ENCODE data around the gene SEMA6D.

Gene SEMA6D

DNA sequence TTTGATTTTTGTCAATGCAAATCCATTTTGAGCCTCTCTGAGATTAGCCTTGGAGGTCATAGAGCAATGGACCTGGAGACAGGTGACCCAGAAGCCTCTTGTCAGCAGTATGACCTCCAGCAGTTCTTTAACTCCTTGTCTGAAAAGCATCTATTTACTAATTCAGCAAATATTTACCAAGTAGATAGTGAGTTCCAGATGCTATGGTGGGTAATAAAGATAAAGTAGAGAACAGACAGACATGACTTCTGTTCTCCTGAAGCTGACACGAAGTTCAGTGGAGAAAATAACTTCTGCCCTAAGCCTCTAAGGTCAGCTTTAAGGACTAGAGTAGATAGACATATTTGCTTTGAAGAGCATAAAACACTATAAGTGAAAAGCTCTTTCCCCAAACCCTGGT is 26.6 kb downstream of the SEMA6D start:
- DNase-seq (ENCODE audit: low read depth): no peak

DNA sequence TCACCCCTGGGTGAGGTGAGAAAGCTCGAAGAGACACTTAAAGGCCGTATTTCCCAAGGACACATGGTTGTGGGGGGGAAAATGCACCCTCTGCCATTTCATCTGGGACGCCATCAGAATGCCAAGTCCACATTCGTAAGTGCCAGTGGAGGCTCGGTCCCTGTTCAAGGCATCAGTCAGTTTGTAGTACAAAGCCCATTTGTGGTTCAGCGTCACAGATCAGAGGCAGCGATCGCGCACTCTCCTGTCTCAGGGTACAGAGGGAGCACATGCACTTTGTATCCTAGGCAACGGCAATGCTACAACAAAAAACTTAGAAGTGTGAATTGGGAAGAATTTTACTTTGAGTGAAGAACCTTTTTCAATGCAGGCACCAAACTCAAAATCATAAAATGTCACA is 27.2 kb downstream of the SEMA6D start:
- DNase-seq (ENCODE audit: low read depth): no peak

DNA sequence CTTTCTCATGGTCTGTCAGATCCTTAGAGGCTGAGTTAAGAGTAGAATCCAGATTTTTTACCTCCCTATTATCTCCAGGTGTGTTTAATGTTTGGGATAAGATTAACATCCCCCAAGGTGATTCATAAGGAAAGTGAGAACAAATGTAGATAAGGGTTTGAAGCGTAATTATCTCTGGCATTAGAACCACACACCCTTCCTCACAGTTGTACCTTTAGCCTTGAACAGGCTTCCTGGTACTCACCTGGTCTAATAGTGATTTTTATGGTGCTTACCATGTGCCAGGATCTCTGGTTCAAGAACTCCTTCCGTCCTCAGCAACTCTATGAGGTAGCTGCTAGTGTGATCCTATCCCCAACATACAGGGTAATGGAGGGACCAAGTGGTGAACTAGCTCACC is 27.7 kb downstream of the SEMA6D start:
- DNase-seq (ENCODE audit: low read depth): no peak

DNA sequence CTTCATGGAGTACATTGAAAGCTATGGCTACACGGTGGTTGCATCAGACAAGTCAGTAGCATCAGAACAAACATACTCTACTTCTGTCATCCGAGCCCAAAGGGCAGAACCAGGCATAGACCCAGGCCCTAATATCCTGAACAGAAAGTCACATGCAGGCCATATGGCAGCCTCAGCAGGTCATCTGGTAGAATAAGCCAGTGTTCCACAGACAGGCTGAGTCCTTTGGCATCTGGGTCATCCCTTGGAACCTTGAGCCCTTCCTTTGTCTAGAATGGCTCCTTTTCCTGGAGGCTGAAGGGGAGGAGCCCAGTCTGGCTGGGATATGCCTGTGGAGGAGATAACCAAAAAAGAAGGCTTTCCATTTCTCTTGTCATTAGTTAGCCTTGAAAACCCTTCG is 29.2 kb downstream of the SEMA6D start:
- no peak for DNase-seq (ENCODE audit: low read depth)

DNA sequence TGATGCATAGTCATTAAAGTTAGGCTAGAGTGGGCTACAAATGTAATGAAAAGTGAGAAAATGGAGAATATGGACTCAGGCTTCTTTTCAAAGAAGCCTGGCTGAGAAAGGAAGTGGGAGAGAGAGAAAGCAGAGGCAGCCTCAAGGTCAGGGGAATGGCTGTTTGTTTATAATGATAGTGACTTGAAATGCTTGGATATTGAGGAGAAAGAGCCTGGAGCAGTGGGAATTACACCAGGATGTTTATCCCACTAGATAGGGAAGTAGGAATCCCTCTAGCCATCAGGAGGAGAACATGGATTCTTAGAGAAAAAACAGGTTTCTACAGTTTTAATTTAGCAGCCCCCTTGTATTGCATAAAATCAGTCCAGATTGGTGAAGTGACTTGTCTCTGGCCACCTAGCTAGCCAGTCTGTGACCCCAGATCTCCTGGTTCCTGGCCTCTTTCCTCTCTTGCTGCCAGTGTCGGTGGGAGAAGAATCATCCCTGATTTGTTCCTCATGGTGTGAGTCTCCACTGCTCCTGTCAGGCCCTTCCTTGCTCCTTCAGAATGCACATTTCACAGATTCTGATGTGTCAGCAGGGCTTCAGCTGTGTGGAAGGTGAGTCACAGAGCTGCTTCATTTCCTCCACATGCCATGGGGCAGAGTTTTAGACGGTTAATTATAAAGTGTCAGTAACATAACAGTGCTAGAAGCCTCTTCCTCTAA is 32.9 kb downstream of the SEMA6D start:
- no peak for DNase-seq (ENCODE audit: low read depth)

DNA sequence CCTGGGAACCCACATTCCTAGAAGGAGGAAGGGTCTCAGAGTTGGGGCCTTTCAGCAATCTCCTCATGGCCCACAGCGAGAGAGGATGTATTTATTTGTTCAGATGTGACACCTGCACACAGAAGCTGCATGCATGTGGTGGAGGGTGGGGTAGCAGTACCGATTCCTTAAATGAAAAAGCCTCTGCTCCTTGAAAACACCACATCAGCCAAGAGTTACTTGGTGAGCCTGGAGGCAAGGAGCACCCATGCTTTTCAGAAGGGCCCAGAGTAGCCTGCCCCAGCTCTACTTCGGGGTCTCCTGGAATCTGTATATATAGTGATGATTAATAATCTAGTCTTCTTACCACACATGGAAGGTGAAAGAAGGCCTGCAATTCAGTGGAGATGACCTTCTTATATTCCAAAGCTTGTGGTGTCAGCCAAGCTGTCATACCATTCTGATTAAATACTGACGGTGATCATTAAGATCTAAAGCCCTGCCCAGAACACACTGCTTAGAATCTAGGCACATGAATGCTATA is 33.5 kb downstream of the SEMA6D start:
- no peak for DNase-seq (ENCODE audit: low read depth)

DNA sequence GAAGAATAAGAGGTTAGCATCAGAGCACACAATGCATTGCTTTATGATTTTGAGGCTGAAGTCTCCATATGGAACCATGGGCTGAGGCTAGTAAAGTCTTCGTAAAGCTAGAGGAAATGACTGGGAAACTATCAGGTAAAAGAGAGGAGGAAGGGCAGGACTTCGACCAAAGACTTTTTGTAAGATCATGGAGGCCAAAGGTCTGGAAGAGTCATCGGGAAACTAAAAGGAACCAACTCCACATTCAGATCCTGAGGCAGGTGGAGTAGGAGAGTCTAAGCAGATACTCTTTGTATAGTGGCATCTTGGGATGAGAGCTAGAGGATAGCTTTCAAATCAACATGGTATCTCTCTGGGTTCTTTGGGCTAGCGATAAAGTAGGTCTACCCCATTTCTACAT is 36.3 kb downstream of the SEMA6D start:
- no peak for DNase-seq (ENCODE audit: low read depth)

DNA sequence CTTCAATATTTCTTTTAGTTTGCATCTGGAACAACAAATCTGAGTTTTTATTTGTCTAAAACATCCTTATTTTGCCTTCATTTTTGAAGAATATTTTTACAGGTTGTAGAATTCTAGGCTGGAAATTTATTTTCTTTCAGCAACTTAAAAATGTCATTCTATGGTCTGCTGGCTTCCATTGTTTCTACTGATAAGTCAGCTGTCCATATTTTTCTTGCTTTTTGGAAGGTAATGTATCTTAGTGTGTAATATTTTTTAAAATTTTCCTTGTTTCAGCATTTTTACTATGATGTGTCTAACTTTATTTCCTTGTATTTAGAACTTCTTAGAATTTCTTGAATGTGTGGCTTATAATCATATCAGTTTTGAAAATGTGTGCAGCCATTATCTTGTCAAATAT is 37.0 kb downstream of the SEMA6D start:
- no peak for DNase-seq (ENCODE audit: low read depth)

DNA sequence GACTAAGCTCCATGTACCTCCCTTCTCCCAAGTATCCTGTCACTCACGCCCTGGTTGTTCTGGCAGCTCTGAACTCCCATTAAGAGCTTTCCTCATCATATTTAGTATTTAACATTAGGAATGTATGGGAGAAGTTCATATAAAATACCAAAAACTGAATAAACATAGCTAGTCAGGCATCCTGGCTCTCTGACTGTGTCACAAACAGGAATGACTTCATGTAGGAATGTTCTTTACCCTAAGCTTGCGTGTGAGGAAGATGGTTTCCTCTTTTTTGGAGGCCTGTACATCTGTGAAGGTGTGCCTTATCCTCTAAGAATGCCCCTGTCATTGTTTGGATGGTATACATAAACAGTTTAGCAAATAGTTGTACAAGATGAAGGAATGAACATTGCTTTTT is 38.6 kb downstream of the SEMA6D start:
- DNase-seq (ENCODE audit: low read depth): no peak

DNA sequence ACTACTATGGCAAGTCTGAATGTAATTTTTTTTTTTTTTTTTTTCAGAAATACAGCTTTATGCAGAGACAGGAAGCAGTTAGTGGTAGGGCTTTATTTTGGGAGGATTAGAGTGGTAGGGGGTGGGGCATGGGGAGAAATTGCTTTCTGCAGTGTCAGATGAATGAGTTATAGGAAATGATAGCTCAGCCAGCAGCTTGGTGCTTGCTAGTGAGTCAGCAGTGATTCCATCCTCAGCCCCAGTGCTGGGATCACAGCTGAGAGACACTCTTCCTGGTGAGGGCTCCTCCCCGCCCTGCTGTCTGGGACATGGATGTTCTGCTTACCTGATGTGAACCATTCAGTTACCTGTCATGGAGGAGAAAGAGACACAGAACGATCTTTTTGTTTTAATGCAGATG is 39.6 kb downstream of the SEMA6D start:
- no peak for DNase-seq (ENCODE audit: low read depth)

DNA sequence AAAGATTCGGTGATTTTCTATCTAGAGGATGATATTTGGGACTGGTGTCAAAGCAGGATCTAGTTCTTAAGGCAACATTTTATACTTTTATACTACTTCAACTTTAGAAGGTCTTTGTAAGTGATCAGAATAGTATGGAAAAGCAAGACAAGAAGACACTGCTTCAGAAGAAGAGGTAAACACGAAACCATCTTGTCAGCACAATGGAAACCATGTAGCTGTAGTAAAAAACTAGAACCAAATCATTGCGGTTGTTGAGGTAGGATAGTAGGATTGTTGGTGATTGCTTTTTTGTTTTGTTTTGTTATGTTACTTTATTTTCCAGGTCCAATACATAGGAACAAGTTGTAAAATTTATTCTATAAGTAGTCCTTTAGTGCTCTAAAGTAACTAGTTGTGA is 40.0 kb downstream of the SEMA6D start:
- DNase-seq (ENCODE audit: low read depth): no peak

DNA sequence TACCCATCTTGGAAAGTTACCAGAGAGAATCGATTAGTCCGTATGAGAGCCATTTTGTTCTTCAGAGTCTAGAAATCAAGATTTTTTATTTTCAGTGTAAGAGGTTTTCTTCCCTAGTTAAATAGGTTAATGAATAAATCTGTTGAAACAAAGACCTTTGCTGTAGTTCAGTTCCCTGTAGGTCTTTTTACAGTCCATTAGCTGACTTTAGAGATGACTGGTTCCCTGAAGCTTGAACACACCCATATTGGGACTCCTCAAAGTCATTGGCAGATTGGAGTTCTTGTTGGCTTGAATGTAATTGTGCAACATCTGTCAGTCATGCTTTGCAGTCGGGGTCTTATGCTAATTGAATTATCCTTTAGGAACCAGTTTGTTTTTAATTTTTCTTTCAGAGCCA is 45.3 kb downstream of the SEMA6D start:
- DNase-seq (ENCODE audit: low read depth): no peak

DNA sequence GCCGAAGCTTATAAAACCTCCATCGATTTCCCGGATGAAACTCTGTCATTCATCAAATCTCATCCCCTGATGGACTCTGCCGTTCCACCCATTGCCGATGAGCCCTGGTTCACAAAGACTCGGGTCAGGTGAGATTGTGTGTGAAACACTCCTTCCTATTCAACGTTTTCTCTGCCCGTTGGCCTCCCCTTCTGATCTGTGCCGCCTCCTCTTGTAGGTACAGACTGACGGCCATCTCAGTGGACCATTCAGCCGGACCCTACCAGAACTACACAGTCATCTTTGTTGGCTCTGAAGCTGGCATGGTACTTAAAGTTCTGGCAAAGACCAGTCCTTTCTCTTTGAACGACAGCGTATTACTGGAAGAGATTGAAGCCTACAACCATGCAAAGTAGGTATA is 47.4 kb downstream of the SEMA6D start:
- no peak for DNase-seq (ENCODE audit: low read depth)

DNA sequence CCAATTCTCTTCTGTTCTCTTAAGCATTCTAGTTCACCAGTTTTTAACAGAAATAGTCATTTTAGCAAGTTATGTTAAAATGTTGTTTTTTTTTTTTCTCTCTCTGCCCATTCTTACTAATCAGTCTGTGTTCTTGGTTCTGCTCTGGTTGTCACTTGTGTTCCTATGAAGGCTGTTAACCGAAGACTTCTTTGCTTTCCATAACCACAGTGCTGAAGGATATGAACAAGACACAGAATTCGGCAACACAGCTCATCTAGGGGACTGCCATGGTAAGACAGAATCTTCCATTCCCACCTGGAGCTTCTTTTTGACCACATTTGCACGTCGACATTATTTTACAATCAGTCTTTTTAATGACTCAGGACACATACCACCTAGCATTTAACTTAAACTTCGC is 49.1 kb downstream of the SEMA6D start:
- DNase-seq (ENCODE audit: low read depth): no peak

DNA sequence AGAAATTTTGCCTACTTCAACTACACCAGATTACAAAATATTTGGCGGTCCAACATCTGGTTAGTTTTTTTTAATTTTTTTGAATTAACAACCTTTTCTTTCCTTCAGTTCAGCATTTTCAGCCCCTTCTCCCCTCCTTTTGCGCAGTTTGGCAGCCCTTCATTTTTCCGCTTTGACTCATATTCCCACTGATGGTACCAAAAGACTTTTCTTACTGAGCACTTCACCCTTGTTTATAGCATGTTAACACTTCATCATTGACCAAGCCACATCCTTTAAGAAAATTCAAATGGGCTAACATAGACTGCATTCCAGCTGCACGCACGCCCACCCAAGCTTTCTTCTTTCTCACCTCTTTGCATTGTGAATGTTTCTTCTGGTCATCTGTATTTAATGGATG is 49.7 kb downstream of the SEMA6D start:
- DNase-seq (ENCODE audit: low read depth): no peak

DNA sequence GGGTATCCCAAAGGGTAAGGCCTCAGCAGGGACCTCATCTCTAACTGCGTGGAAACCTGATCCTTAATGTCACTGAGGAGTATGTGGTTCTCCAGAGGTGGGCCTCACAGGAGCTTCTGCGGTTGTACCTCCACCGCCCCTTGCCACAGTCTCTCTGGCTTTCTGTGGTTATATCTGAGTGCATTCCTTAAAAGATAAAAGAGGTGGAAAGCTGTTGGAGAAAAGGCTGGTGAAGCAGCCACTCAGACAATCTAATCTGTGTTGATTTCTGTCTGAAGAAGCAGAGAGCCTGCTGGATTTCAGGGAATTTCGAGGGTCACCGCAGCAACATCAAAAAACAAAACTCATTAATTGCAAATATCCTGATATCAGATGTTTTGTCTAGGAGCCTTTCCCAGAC is 51.4 kb downstream of the SEMA6D start:
- no peak for DNase-seq (ENCODE audit: low read depth)

DNA sequence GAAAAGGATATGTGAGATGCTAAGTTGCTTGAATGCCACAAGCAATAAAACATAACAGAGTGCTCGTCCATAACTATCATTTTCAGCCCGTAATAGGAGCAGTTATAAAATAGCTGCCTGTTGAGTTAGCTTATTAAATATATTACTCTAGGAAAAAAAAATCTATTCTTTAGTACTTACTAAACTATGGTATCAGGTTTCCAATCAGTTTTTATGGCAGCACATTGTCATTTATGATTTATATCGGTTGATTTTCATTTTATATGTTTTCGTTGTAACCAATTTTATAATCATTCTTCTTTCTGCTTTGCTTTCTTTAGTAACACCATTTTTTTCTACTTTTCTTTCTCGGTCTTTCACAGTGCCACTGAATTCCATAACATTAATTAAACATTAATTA is 51.9 kb downstream of the SEMA6D start:
- no peak for DNase-seq (ENCODE audit: low read depth)

DNA sequence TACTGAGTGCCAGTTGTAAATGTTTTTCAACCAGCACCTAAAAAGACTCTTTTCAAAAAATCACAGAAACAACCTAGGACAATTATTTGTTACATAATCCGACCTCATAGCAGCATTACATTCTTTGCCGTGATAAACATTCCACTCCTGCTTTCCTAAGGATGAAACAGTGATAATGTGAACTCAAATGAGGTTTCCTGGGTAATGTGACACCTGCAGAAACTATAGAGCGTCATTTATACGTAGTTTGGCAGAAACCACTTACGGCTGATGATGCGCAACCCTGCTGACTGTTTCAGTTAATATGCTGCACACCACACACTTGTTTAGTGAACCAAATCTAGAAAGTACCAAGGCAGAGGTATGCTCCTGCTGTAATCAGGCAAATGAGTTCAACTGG is 55.8 kb downstream of the SEMA6D start:
- DNase-seq (ENCODE audit: low read depth): no peak

DNA sequence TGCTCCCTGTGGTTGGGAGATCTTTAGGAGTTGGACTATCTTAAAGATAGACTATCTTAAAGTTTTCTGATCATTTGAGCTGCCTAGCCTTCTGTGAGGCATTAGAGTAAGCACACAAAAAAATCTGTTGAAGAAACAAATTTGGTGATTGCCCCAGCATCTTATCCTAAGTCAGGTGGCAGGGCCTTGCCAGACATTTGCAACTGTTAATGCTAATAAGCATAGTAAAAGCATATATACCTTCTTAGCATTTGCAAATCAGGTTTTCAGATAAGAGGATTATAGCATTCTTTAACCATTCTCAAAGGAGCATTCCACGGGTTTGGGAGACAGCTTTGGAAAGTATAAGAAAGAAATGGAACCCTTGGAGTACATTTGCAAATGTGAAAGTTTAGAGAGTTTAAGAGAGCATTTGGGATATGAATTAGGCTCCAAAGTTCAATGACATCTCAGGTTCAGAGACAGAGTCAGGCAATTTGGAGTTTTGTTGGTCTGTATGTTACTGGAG is 61.0 kb downstream of the SEMA6D start:
- DNase-seq (ENCODE audit: low read depth): no peak

DNA sequence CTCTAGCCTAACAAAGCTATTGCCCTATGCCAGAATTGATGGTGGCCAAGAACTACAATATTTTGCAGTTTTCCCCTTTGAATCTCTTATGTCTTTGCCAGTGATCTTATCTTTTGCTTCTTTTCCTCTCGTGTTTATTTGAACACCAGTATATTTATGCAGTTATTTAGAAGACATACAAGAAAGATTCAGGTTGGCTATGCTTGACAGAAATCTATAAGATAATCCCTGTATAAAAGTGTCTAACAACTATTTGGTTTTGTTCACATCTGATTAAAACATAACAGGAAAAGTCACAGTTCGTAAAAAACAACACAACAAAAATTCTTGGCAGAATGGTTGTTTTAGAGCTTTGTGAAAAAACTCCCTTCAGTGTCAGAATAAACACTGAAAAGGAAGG is 63.7 kb downstream of the SEMA6D start:
- DNase-seq (ENCODE audit: low read depth): no peak

DNA sequence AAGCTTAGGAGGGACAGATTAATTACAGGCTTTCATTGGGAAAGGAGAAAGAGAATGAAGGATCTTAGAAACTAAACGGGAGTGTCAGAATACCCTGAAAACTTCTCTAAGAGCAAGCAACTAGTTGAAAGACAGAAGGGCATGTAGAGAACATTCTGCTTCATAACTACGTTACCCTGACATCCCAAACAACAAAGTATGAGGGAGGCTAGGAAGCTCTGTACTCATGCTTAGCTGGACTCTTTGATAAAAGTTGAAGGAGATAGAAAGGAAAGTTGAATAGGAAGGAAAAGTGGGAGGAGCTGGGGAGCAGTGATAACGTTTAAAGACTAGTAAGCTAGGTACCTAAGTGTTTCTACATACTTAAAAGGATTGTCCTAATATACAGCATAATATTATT is 64.2 kb downstream of the SEMA6D start:
- DNase-seq (ENCODE audit: low read depth): no peak

DNA sequence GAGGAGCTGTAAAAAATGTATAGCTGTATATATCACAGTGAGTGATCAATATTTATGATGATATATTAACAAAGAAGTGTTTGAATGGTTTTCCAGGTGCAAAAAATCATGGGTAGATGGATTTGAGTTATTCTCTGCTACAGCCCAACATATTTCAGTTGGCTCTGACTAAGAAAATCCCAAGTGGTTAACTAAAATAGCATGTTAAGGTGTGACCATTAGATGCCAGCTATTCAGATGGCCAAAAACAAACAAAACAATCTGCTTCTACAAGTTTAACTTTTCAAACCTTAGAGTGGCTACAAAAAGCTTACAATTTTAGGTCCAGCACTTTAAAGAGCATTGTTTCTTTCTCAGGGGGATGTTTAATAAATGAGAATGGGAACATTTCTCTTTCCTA is 67.5 kb downstream of the SEMA6D start:
- DNase-seq (ENCODE audit: low read depth): no peak

DNA sequence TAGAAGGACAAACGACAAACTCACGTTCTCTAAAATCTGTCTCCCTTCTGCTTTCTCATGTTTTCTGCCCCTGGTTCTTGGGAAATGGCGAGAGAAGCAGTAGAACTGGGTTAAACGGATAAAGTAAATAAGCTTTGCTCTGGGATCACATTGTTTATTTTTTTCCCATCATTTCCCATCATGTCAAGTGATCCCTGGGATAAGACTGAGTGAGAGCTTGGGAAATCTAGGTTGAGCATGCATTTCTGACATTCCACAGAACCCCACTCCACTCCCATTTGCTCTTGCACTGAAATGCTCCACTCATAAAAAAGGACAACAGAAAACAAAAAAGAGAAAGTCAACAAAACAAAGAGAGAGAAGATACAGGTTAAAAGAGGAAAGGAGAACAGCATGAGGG is 69.1 kb downstream of the SEMA6D start:
- DNase-seq (ENCODE audit: low read depth): no peak

DNA sequence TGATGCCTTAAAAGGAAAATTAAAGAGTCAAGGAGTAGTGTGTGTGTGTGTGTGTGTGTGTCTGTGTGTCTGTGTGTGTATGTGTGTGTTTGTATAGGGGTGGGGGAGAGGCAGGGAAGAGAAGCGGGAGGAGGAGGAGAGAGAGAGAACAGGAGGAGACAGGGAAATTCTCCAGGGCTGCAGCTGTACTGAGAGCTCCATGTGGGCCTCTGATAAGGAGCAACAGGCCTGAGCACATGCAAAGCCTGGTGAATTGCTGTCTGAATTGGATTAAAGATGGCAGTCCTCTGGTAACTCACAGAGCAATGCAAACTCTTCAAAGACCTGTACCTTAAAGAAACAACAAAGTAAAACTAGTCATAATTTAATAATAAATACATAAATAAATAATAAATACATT is 70.6 kb downstream of the SEMA6D start:
- DNase-seq (ENCODE audit: low read depth): no peak
